Skeletal muscle tissue (tissue), 4 donors: Measurements from ENCODE around the gene PALM. TPM values are rescaled to one million over a fixed set of nuclear protein-coding genes. Genes with fewer than 3 reads are reported as not detected.

Experiments used
- H3K27ac ChIP-seq: one replicate; pipeline ENCODE4 v1.7.0; 2013; ENCODE audit warnings: mild to moderate bottlenecking, low read depth, low read length, inconsistent platforms
- H3K27me3 ChIP-seq, 3 donors: one replicate each; pipeline ENCODE4 v1.7.0; 2013; ENCODE audit warnings: low read length in 3 of 3; ENCODE audit not compliant: control insufficient read depth in 3 of 3, insufficient read depth in 3 of 3
- H3K36me3 ChIP-seq, 3 donors: one replicate each; pipeline ENCODE4 v1.7.0; 2013; ENCODE audit warnings: low read length in 3 of 3; ENCODE audit not compliant: control insufficient read depth in 3 of 3, insufficient read depth in 3 of 3
- H3K4me1 ChIP-seq, 3 donors: one replicate each; pipeline ENCODE4 v1.7.0; 2013; ENCODE audit warnings: low read length in 3 of 3, mild to moderate bottlenecking in 3 of 3; ENCODE audit not compliant: control insufficient read depth in 3 of 3, insufficient read depth in 3 of 3
- H3K4me3 ChIP-seq, 3 donors: one replicate each; pipeline ENCODE4 v1.7.0; 2013; ENCODE audit warnings: low read length in 3 of 3
- H3K9ac ChIP-seq, 3 donors: one replicate each; pipeline ENCODE4 v1.7.0; 2013; ENCODE audit warnings: low read length in 3 of 3, mild to moderate bottlenecking in 3 of 3, moderate library complexity in 2 of 3, low read depth in 1 of 3
- H3K9me3 ChIP-seq, 3 donors: one replicate each; pipeline ENCODE4 v1.7.0; 2013; ENCODE audit warnings: low read length in 3 of 3; ENCODE audit not compliant: control insufficient read depth in 3 of 3
- total RNA-seq: library from RNA; depleted of rRNA; stranded (reverse); fragments of >200 nt; gene quantifications from one replicate; pipeline ENCODE4 v1.2.3, GENCODE V29; 2014
- donor health status: Osteomylitis.

Gene PALM
- total RNA-seq, 1 donor from 2014 or later = 13.0 TPM

GRCh38 chr19:719636-720344, 11.1 kb downstream of the PALM start:
- peaks cover 0 to 2% (median 0%) of the 10 kb centered on the region in 3 donors for H3K36me3 ChIP-seq
- H3K9ac ChIP-seq = no peak overlapping the region
- H3K4me1 ChIP-seq = peaks cover 0 to 4% (median 4%) of the 10 kb centered on the region in 3 donors
- H3K9me3 ChIP-seq = peaks cover 3 to 6% (median 3%) of the 10 kb centered on the region in 3 donors
- H3K4me3 ChIP-seq = no peak overlapping the region
- H3K27ac ChIP-seq = peak overlapping the region; percentile 64
- H3K27me3 ChIP-seq = peaks cover 11 to 22% (median 19%) of the 10 kb centered on the region in 3 donors

- peaks cover 12 to 19% (median 19%) of the 10 kb centered on the region in 3 donors for H3K27me3 ChIP-seq
- peaks cover 0 to 4% (median 4%) of the 10 kb centered on the region in 3 donors for H3K4me1 ChIP-seq
- no peak overlapping the region for H3K4me3 ChIP-seq
- H3K36me3 ChIP-seq = no peaks in the 10 kb centered on the region
- no peak overlapping the region for H3K27ac ChIP-seq
- peaks cover 0 to 3% (median under 1%) of the 10 kb centered on the region in 3 donors for H3K9me3 ChIP-seq
- H3K9ac ChIP-seq = no peak overlapping the region
Measured at GRCh38 chr19:720345-721160, 11.8 kb downstream of the PALM start.

GRCh38 chr19:722553-723101, 13.9 kb downstream of the PALM start:
- Histone ChIP-seq H3K27ac (peak overlapping the region; percentile 40), H3K4me1 (peaks cover 4 to 9% (median 8%) of the 10 kb centered on the region in 3 donors)

GRCh38 chr19:723247-723646, 14.5 kb downstream of the PALM start:
- Histone ChIP-seq H3K4me3 (no peak overlapping the region), H3K27me3 (peaks cover 20 to 27% (median 21%) of the 10 kb centered on the region in 3 donors), H3K4me1 (peaks cover 8 to 14% (median 8%) of the 10 kb centered on the region in 3 donors), H3K27ac (no peak overlapping the region), H3K9me3 (no peaks in the 10 kb centered on the region), H3K9ac (no peak overlapping the region), H3K36me3 (peaks cover 0 to 2% (median 0%) of the 10 kb centered on the region in 3 donors)

More at GRCh38 chr19:722553-723101, 13.9 kb downstream of the PALM start:
- Histone ChIP-seq H3K4me3 (no peak overlapping the region), H3K27me3 (peaks cover 21 to 24% (median 22%) of the 10 kb centered on the region in 3 donors), H3K9me3 (no peaks in the 10 kb centered on the region), H3K36me3 (peaks cover 0 to 2% (median 0%) of the 10 kb centered on the region in 3 donors), H3K9ac (no peak overlapping the region)

GRCh38 chr19:723714-724113, 15.0 kb downstream of the PALM start:
- H3K36me3 ChIP-seq = peaks cover 0 to 2% (median 0%) of the 10 kb centered on the region in 3 donors
- no peak overlapping the region for H3K4me3 ChIP-seq
- H3K27ac ChIP-seq = no peak overlapping the region
- H3K4me1 ChIP-seq = peaks cover 8 to 13% (median 10%) of the 10 kb centered on the region in 3 donors
- H3K27me3 ChIP-seq = peaks cover 16 to 27% (median 17%) of the 10 kb centered on the region in 3 donors
- H3K9ac ChIP-seq = no peak overlapping the region
- no peaks in the 10 kb centered on the region for H3K9me3 ChIP-seq

GRCh38 chr19:725461-726089, 16.8 kb downstream of the PALM start:
- Histone ChIP-seq H3K36me3 (peaks cover 0 to 2% (median 0%) of the 10 kb centered on the region in 3 donors), H3K9me3 (no peaks in the 10 kb centered on the region), H3K4me3 (no peak overlapping the region), H3K27me3 (peaks cover 7 to 18% (median 12%) of the 10 kb centered on the region in 3 donors), H3K9ac (no peak overlapping the region), H3K27ac (no peak overlapping the region), H3K4me1 (peaks cover 8 to 13% (median 10%) of the 10 kb centered on the region in 3 donors)

- Histone ChIP-seq H3K9ac (peak overlapping the region in 1 of 3 donors; percentile 54), H3K36me3 (peaks cover 0 to 3% (median 0%) of the 10 kb centered on the region in 3 donors), H3K27me3 (peaks cover 2 to 17% (median 12%) of the 10 kb centered on the region in 3 donors), H3K4me3 (no peak overlapping the region), H3K27ac (peak overlapping the region; percentile 75), H3K4me1 (peaks cover 8 to 13% (median 10%) of the 10 kb centered on the region in 3 donors), H3K9me3 (no peaks in the 10 kb centered on the region)
Measured at GRCh38 chr19:726993-727956, 18.5 kb downstream of the PALM start.

GRCh38 chr19:728011-728410, 19.3 kb downstream of the PALM start:
- peaks cover 2 to 14% (median 12%) of the 10 kb centered on the region in 3 donors for H3K27me3 ChIP-seq
- H3K4me1 ChIP-seq = peaks cover 4 to 12% (median 10%) of the 10 kb centered on the region in 3 donors
- peak overlapping the region; percentile 75 for H3K27ac ChIP-seq
- no peak overlapping the region for H3K4me3 ChIP-seq
- H3K36me3 ChIP-seq = peaks cover 0 to 3% (median 0%) of the 10 kb centered on the region in 3 donors
- H3K9ac ChIP-seq = peak overlapping the region in 1 of 3 donors; percentile 54
- H3K9me3 ChIP-seq = no peaks in the 10 kb centered on the region
